HG03103 (cell line): ENCODE measurements around the gene GLB1L2.

Experiments used
- ATAC-seq: cut with Tn5 transposase; IDR thresholded peaks from one replicate; pipeline ENCODE4 v1.9.1; 2021; ENCODE audit warnings: low read depth; ENCODE audit not compliant: unreplicated experiment

Gene GLB1L2

GRCh38 chr11:134401825-134402809, 70.3 kb downstream of the GLB1L2 start:
- no peak for ATAC-seq

GRCh38 chr11:134402910-134403309, 71.1 kb downstream of the GLB1L2 start:
- ATAC-seq = no peak

- no peak for ATAC-seq
Measured at GRCh38 chr11:134404575-134405341, 73.0 kb downstream of the GLB1L2 start.

GRCh38 chr11:134405436-134405835, 73.6 kb downstream of the GLB1L2 start:
- no peak for ATAC-seq

GRCh38 chr11:134405841-134406240, 74.1 kb downstream of the GLB1L2 start:
- ATAC-seq = no peak

GRCh38 chr11:134406264-134407185, 74.7 kb downstream of the GLB1L2 start:
- no peak for ATAC-seq

- ATAC-seq = no peak
Measured at GRCh38 chr11:134407321-134407828, 75.6 kb downstream of the GLB1L2 start.

GRCh38 chr11:134407923-134408322, 76.1 kb downstream of the GLB1L2 start:
- ATAC-seq = no peak

- no peak for ATAC-seq
Measured at GRCh38 chr11:134409552-134410429, 78.0 kb downstream of the GLB1L2 start.

- ATAC-seq = no peak
Measured at GRCh38 chr11:134410766-134411165, 79.0 kb downstream of the GLB1L2 start.

- ATAC-seq = no peak
Measured at GRCh38 chr11:134412203-134413042, 80.6 kb downstream of the GLB1L2 start, which contains the start of gene B3GAT1. Gene B3GAT1, minus strand, starts transcription at chr11:134412242. Its CDS starts 24,583 bp downstream, at chr11:134387659.

- no peak for ATAC-seq
Measured at GRCh38 chr11:134413043-134413825, 81.4 kb downstream of the GLB1L2 start.

GRCh38 chr11:134413826-134414731, 82.3 kb downstream of the GLB1L2 start:
- no peak for ATAC-seq

- ATAC-seq = no peak
Measured at GRCh38 chr11:134414766-134415765, 83.3 kb downstream of the GLB1L2 start.

GRCh38 chr11:134416726-134417125, 84.9 kb downstream of the GLB1L2 start:
- no peak for ATAC-seq
